Neutrophil (primary cell): ENCODE measurements around the gene GTF3A.

Source experiments
- H3K27ac ChIP-seq: fragments of 200-600 bp; sonication (generic); 2 replicates; pipeline ENCODE4 v1.5.1; 2016; ENCODE audit warnings: mild to moderate bottlenecking, moderate library complexity
- H3K27me3 ChIP-seq: fragments of 200-600 bp; sonication (generic); 2 replicates; pipeline ENCODE4 v1.6.0; 2016; ENCODE audit warnings: mild to moderate bottlenecking
- H3K36me3 ChIP-seq: fragments of 200-600 bp; sonication (generic); 2 replicates; pipeline ENCODE4 v1.5.1; 2017
- H3K4me1 ChIP-seq, 2 experiments: fragments of 200-600 bp in 1 of 2; sonication (generic) in 1 of 2; 1 replicate in 1 of 2; 2 replicates in 1 of 2; pipeline versions ENCODE4 v1.5.1 to v1.6.1; 2013 to 2016; ENCODE audit warnings: low read depth in 1 of 2, low read length in 1 of 2, mild to moderate bottlenecking in 1 of 2, moderate library complexity in 1 of 2; ENCODE audit not compliant: control insufficient read depth in 1 of 2, insufficient read depth in 1 of 2
- H3K4me3 ChIP-seq, 2 experiments: fragments of 200-600 bp in 1 of 2; sonication (generic) in 1 of 2; 1 replicate in 1 of 2; 2 replicates in 1 of 2; pipeline ENCODE4 v1.5.1; 2013 to 2016; ENCODE audit warnings: low read depth in 1 of 2, low read length in 1 of 2, mild to moderate bottlenecking in 1 of 2, moderate library complexity in 1 of 2
- H3K9me3 ChIP-seq: fragments of 200-600 bp; sonication (generic); 2 replicates; pipeline ENCODE4 v1.5.1; 2016
- TF ChIP-seq, protein P1 (sequence below): fragments of 200-600 bp; sonication (generic); IDR thresholded peaks from 2 replicates; pipeline ENCODE4 v1.5.1; 2016; ENCODE audit warnings: antibody characterized with exemption

The GTF3A gene

DNA sequence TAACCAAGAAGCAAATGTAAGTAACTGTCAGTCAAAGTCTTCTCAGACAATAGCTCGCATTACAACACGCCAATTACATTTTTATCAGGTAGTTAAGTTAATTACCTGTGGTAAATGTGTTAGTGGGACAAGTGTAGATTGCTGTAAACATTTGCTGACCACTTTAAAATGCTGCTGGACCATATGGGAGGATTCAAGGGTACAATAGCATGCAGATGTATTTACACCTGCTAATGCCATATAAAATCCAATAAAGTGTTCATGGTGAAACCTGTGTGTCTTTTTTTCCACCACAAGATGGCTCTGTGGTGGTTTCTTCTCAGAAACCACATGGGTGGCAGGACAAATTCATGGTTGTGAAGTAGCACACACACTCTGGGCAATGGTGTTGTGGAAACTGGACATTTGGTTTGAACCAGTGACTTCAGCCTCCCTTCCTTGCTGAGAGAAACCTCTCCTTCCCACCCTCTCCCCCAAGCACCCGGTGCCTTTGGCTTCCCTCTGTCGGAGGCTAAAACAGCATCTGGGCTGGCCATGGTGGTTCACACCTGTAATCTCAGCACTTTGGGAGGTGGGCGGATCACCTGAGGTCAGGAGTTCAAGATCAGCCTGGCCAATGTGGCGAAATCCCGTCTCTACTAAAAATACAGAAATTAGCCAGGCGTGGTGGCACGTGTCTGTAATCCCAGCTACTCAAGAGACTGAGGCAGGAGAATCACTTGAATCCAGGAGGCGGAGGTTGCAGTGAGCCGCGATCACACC is 18.1 kb upstream of the GTF3A start:
- Histone ChIP-seq H3K4me3 (no peak overlapping the region), H3K27ac (no peak overlapping the region), H3K36me3 (no peaks in the 10 kb centered on the region), H3K27me3 (no peaks in the 10 kb centered on the region), H3K4me1 (peaks cover 2 to 4% of the 10 kb centered on the region in 2 experiments), H3K9me3 (no peaks in the 10 kb centered on the region)
- TF ChIP-seq, protein P1, sequence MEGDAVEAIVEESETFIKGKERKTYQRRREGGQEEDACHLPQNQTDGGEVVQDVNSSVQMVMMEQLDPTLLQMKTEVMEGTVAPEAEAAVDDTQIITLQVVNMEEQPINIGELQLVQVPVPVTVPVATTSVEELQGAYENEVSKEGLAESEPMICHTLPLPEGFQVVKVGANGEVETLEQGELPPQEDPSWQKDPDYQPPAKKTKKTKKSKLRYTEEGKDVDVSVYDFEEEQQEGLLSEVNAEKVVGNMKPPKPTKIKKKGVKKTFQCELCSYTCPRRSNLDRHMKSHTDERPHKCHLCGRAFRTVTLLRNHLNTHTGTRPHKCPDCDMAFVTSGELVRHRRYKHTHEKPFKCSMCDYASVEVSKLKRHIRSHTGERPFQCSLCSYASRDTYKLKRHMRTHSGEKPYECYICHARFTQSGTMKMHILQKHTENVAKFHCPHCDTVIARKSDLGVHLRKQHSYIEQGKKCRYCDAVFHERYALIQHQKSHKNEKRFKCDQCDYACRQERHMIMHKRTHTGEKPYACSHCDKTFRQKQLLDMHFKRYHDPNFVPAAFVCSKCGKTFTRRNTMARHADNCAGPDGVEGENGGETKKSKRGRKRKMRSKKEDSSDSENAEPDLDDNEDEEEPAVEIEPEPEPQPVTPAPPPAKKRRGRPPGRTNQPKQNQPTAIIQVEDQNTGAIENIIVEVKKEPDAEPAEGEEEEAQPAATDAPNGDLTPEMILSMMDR = no peak

DNA sequence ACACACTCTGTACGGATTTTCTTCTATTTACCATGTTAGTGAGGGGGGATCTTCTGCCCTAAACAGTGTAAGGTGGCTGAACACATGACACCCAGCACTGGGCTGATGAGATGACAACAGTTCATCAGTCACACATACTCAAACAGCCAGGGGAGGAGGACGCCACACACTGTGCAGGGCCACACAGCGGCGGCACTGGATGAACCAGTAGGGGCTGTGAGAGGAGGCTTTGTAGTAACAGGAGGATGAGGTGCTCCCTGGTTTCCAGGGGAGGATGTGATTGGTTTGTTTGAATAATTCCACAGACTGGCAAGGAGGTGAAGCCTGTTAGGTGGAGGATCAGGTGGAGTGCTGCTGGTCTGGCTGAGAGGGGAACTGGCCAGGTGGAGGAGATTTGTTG is 16.3 kb upstream of the GTF3A start:
- Histone ChIP-seq H3K9me3 (no peaks in the 10 kb centered on the region), H3K27me3 (peaks cover 6% of the 10 kb centered on the region), H3K27ac (no peak overlapping the region), H3K4me1 (no peaks in the 10 kb centered on the region), H3K36me3 (no peaks in the 10 kb centered on the region), H3K4me3 (no peak overlapping the region)
- TF ChIP-seq, protein P1 = no peak

DNA sequence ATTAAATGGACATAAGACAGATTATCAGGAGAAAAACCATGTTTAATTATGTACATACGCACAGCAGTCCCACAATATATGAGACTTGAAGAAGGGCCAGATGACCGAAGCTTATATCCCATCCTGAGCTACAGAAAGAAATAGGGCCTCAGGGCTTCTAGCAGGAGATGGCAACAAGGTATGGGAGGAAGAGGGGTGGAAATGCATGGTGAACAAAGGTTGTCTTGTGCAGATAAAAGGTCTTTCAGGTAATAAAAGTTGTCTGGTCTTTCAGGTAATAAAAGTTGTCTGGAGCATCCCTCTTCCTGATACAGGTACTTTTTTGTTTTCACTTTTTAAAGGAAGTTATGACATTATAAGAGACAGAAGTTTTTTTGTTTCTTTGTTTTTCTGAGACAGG is 15.4 kb upstream of the GTF3A start:
- Histone ChIP-seq H3K4me3 (no peak overlapping the region), H3K27me3 (peaks cover 9% of the 10 kb centered on the region), H3K9me3 (no peaks in the 10 kb centered on the region)

DNA sequence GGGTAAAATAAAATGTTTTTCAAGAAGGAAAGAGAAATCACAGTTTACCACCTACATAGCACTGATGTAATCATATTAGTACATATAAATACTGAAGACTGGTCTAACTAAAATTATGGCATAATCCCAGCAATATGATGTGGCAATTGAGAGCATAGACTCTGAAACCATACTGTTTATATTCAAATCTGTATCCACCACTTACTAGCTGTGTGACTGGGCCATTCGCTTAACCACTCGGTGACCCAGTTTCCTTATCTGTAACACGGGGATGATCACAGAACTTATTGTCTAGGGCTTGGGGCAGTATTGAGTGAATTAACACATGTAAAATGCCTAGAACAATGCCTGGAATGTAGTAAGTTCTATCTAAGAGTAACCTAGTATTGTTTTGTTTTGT is 13.1 kb upstream of the GTF3A start:
- TF ChIP-seq, protein P1 = no peak
- no peaks in the 10 kb centered on the region for H3K9me3 ChIP-seq
- H3K4me3 ChIP-seq = no peak overlapping the region
- H3K27ac ChIP-seq = no peak overlapping the region
- no peaks in the 10 kb centered on the region for H3K4me1 ChIP-seq
- H3K36me3 ChIP-seq = no peaks in the 10 kb centered on the region
- H3K27me3 ChIP-seq = peaks cover 9% of the 10 kb centered on the region

More for the DNA sequence above, 15.4 kb upstream of the GTF3A start:
- no peaks in the 10 kb centered on the region for H3K36me3 ChIP-seq
- H3K4me1 ChIP-seq = no peaks in the 10 kb centered on the region
- no peak overlapping the region for H3K27ac ChIP-seq
- TF ChIP-seq, protein P1 = no peak

DNA sequence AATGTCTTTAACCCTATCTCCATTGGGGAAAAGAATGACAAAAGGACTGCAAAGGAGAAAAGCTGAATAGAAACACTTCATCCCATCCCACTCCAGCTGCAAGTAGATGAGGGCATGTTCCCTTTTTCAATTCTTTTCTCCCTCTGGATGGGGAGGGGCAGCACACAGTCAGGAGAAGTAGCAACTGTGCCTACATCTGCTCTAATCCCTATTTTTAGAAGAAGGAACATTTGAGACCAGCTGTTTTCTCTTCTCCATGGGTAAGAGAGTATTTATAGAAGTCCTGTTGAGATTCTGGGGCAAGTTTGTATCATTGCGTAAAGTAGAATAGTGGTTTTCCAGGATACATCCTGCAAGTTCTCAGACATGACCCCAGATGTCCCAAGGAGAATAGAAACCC is 9.3 kb upstream of the GTF3A start:
- Histone ChIP-seq H3K4me3 (no peak overlapping the region), H3K27me3 (peaks cover 9% of the 10 kb centered on the region), H3K36me3 (no peaks in the 10 kb centered on the region), H3K4me1 (no peaks in the 10 kb centered on the region), H3K27ac (no peak overlapping the region), H3K9me3 (no peaks in the 10 kb centered on the region)
- TF ChIP-seq, protein P1 = no peak
